GM12878 (cell line): Measurements from ENCODE around the gene DBN1. TPM values are rescaled to one million over a fixed set of nuclear protein-coding genes. Genes with fewer than 3 reads are reported as not detected.

ENCODE experiments used
- ATAC-seq: fragments of 200-7000 bp; cut with Tn5 transposase; 3 replicates; pipeline ENCODE4 v1.9.1; 2020; ENCODE audit warnings: mild to moderate bottlenecking, moderate library complexity
- BruUV-seq: library from RNA; stranded (reverse); fragments of 400-500 nt; replicated peaks from 2 replicates; lab custom pipeline; 2021; lab: Mats Ljungman, UMichigan
- CTCF ChIA-PET: fragments of 300-600 bp; sonication (Branson Sonifier 250); formaldehyde crosslinking; extraction: SDS; loops from one replicate; lab custom pipeline; 2021; ENCODE audit warnings: inconsistent platforms; lab: Yijun Ruan, JAX
- POLR2A ChIA-PET: fragments of 350-600 bp; formaldehyde crosslinking; extraction: SDS; loops from one replicate; lab custom pipeline; 2021; ENCODE audit warnings: inconsistent platforms; lab: Charles Lee
- RAD21 ChIA-PET: fragments of 300-600 bp; sonication (Branson Sonifier 250); formaldehyde crosslinking; loops from one replicate; lab custom pipeline; 2023; ENCODE audit warnings: antibody characterized with exemption; ENCODE audit not compliant: unreplicated experiment; lab: Charles Lee
- SMC1A ChIA-PET: fragments of 300-600 bp; sonication (Branson Sonifier 250); formaldehyde crosslinking; loops from one replicate; lab custom pipeline; 2023; ENCODE audit not compliant: unreplicated experiment, uncharacterized antibody; lab: Charles Lee
- DNase-seq: peaks from one replicate; pipeline ENCODE4 v3.0.0-alpha.2; 2011; ENCODE audit warnings: low read depth, low spot score
- FAIRE-seq: peaks from 3 replicates; lab custom pipeline; 2011; peaks lifted over from hg19 to GRCh38; lab: Jason Lieb, UNC
- H2AFZ ChIP-seq: 2 replicates; pipeline ENCODE4 v1.6.0; 2011; ENCODE audit warnings: low read depth, low read length, control low read depth; ENCODE audit not compliant: control insufficient read depth
- H3K27ac ChIP-seq: 2 replicates; pipeline ENCODE4 v1.5.1; 2011; ENCODE audit warnings: control low read depth; ENCODE audit not compliant: control insufficient read depth, insufficient read depth
- H3K27me3 ChIP-seq, 2 experiments: replicated peaks in 1 of 2; 2 replicates each; pipeline versions ENCODE4 v1.6.0 to v1.6.1; 2011; ENCODE audit warnings: low read length in 1 of 2; ENCODE audit not compliant: control insufficient read depth in 2 of 2, insufficient read depth in 2 of 2
- H3K36me3 ChIP-seq, 2 experiments: 2 replicates each; pipeline ENCODE4 v1.5.1; 2011; ENCODE audit warnings: low read length in 1 of 2; ENCODE audit not compliant: control insufficient read depth in 2 of 2, insufficient read depth in 2 of 2
- H3K4me1 ChIP-seq: 2 replicates; pipeline ENCODE4 v1.6.1; 2011; ENCODE audit warnings: mild to moderate bottlenecking, low read length, moderate library complexity, mixed read lengths; ENCODE audit not compliant: control insufficient read depth, insufficient read depth
- H3K4me2 ChIP-seq: 2 replicates; pipeline ENCODE4 v1.6.0; 2011; ENCODE audit warnings: control low read depth; ENCODE audit not compliant: control insufficient read depth, insufficient read depth
- H3K4me3 ChIP-seq: fragments of 200-600 bp; sonication (generic); 2 replicates; pipeline ENCODE4 v1.5.1; 2016
- H3K79me2 ChIP-seq: 2 replicates; pipeline ENCODE4 v1.6.0; 2011; ENCODE audit warnings: low read length; ENCODE audit not compliant: control insufficient read depth, insufficient read depth
- H3K9ac ChIP-seq: 2 replicates; pipeline ENCODE4 v1.8.0; 2011; ENCODE audit warnings: low read length, control low read depth, mixed read lengths; ENCODE audit not compliant: control insufficient read depth, insufficient read depth
- H3K9me3 ChIP-seq: replicated peaks from 3 replicates; pipeline ENCODE4 v1.5.1; 2011; ENCODE audit warnings: mild to moderate bottlenecking, low read length; ENCODE audit not compliant: control insufficient read depth, insufficient read depth
- H4K20me1 ChIP-seq: 2 replicates; pipeline ENCODE4 v1.6.0; 2011; ENCODE audit not compliant: control insufficient read depth, insufficient read depth
- BCL11A ChIP-seq: IDR thresholded peaks from 2 replicates; pipeline ENCODE4 v1.6.1; 2011; ENCODE audit warnings: low read depth, low read length
- BHLHE40 ChIP-seq, 2 experiments: fragments of 450-650 bp in 1 of 2; IDR thresholded peaks; 2 replicates each; pipeline ENCODE4 v1.6.1; 2011 to 2017; ENCODE audit warnings: low read depth in 2 of 2, borderline replicate concordance in 1 of 2, improper control_type of control experiment in 1 of 2, low read length in 1 of 2, mild to moderate bottlenecking in 1 of 2
- CHD4 ChIP-seq: fragments of 200-600 bp; sonication (generic); IDR thresholded peaks from 2 replicates; pipeline ENCODE4 v1.6.1; 2016; ENCODE audit warnings: mild to moderate bottlenecking
- E4F1 ChIP-seq: fragments of 450-650 bp; IDR thresholded peaks from 2 replicates; pipeline ENCODE4 v1.6.1; 2018; ENCODE audit warnings: borderline replicate concordance, mild to moderate bottlenecking; ENCODE audit not compliant: partially characterized antibody
- EGR1 ChIP-seq, 2 experiments: IDR thresholded peaks; 1 replicate in 1 of 2; 2 replicates in 1 of 2; pipeline ENCODE4 v1.6.1; 2011 to 2012; ENCODE audit warnings: low read depth in 2 of 2, low read length in 2 of 2, borderline replicate concordance in 1 of 2, mild to moderate bottlenecking in 1 of 2, moderate library complexity in 1 of 2
- EP300 ChIP-seq, 2 experiments: fragments of 150-350 bp in 1 of 2; IDR thresholded peaks; 2 replicates each; pipeline ENCODE4 v1.6.1; 2011 to 2012; ENCODE audit warnings: low read depth in 2 of 2, low read length in 2 of 2, borderline replicate concordance in 1 of 2, improper control_type of control experiment in 1 of 2, inconsistent platforms in 1 of 2; ENCODE audit not compliant: control insufficient read depth in 1 of 2
- IKZF2 ChIP-seq, 2 experiments: fragments of 450-650 bp; IDR thresholded peaks; 2 replicates each; pipeline ENCODE4 v1.6.1; 2017; ENCODE audit warnings: mild to moderate bottlenecking in 2 of 2, moderate library complexity in 2 of 2
- NFYB ChIP-seq: IDR thresholded peaks from 2 replicates; pipeline ENCODE4 v1.6.1; 2011; ENCODE audit warnings: low read depth, mild to moderate bottlenecking, low read length, improper control_type of control experiment, moderate library complexity; ENCODE audit not compliant: insufficient read depth
- PKNOX1 ChIP-seq: fragments of 450-650 bp; IDR thresholded peaks from 2 replicates; pipeline ENCODE4 v1.6.1; 2016; ENCODE audit warnings: mild to moderate bottlenecking
- RUNX3 ChIP-seq: IDR thresholded peaks from 2 replicates; pipeline ENCODE4 v1.6.1; 2012; ENCODE audit warnings: low read length, inconsistent platforms
- SIX5 ChIP-seq: IDR thresholded peaks from 2 replicates; pipeline ENCODE4 v1.6.1; 2011; ENCODE audit warnings: mild to moderate bottlenecking, low read depth, low read length, moderate library complexity; ENCODE audit not compliant: severe bottlenecking
- SMARCA5 ChIP-seq: fragments of 450-650 bp; IDR thresholded peaks from 2 replicates; pipeline ENCODE4 v1.6.1; 2017; ENCODE audit warnings: mild to moderate bottlenecking
- SRF ChIP-seq, 2 experiments: IDR thresholded peaks; 2 replicates each; pipeline ENCODE4 v1.6.1; 2011; ENCODE audit warnings: low read depth in 2 of 2, low read length in 2 of 2, mild to moderate bottlenecking in 1 of 2, moderate library complexity in 1 of 2
- WGBS: methylation state at CpG from one replicate; pipeline ENCODE4 v1.1.6; 2016; ENCODE audit warnings: low lambda C conversion rate; ENCODE audit not compliant: insufficient replicate concordance, insufficient coverage; ENCODE audit errors: missing lambda C conversion rate; 5-methylcytosine and 5-hydroxymethylcytosine counted together
- in situ Hi-C: fragments of 300-500 bp; cut with MboI; formaldehyde crosslinking; loops from 9 replicates; pipeline ENCODE4 v1.14.3; 2018; ENCODE audit warnings: mixed read lengths
- intact Hi-C: fragments of 100-400 bp; cut with micrococcal nuclease; formaldehyde crosslinking; loops from one replicate; pipeline ENCODE4 v1.14.2; 2022; ENCODE audit not compliant: unreplicated experiment
- polyA plus RNA-seq, 11 experiments: library from polyadenylated mRNA; depleted of rRNA in 4 of 11; unstranded in 6 of 11; stranded (reverse) in 5 of 11; fragments of >200 nt; fragmentation: Nextera tagmentation in 4 of 11; fragmentation: Illumina TruSeq in 1 of 11; extraction: Ambion mirVana in 4 of 11; extraction: Trizol in 1 of 11; gene quantifications; 1 replicate in 1 of 11; 2 replicates in 10 of 11; pipeline versions ENCODE4 v1.2.1 to v1.2.3, GENCODE V29; 2011 to 2016; ENCODE audit warnings: inconsistent platforms in 2 of 11, missing spikeins in 2 of 11, low read depth in 1 of 11
- total RNA-seq, 4 experiments: library from RNA; depleted of rRNA in 3 of 4; stranded (reverse); fragments of >200 nt in 3 of 4; fragmentation: Illumina TruSeq in 1 of 4; extraction: Trizol in 1 of 4; gene quantifications; 2 replicates each; pipeline versions ENCODE4 v1.2.1 to v1.2.3, GENCODE V29; 2013 to 2021

Gene DBN1
- total and polyA plus RNA-seq, 10 of the 15 experiments (the other 5 are each of a cell fraction or from before 2014, with no cell fraction given) = 0.18 to 81.0 (median 27.9) TPM

- H3K27ac ChIP-seq = no peak overlapping the region
- ATAC-seq (no peak), DNase-seq (no peak), FAIRE-seq (no peak)
- 84% methylated on average over 8 of the region's 8 CpGs for WGBS
- H3K36me3 ChIP-seq = peaks cover 0 to 6% of the 10 kb centered on the region in 2 experiments; a peak in 2 of 4 replicates
- no peaks in the 10 kb centered on the region for H3K9me3 ChIP-seq
- no TSS peak for BruUV-seq
- no peaks in the 10 kb centered on the region for H3K27me3 ChIP-seq
- H3K79me2 ChIP-seq = no peaks in the 10 kb centered on the region
- no peaks in the 10 kb centered on the region for H3K4me1 ChIP-seq
- in situ Hi-C loops = no loop called here
- ChIA-PET CTCF (no interaction called here), POLR2A (no interaction called here), RAD21 (no interaction called here), SMC1A (no interaction called here)
- no peak overlapping the region for H3K9ac ChIP-seq
- H3K4me3 ChIP-seq = no peak overlapping the region
- no peak overlapping the region for H2AFZ ChIP-seq
- intact Hi-C loops = no loop called here
- no peak for TF ChIP-seq RUNX3
- TF ChIP-seq EP300 (IDR thresholded peaks at IDR 0.05; ENCODE audit: borderline replicate concordance in 1 of 2, control insufficient read depth in 1 of 2, low read depth in 2 of 2, low read length in 2 of 2) = no peak
- no peak for TF ChIP-seq SMARCA5
- TF ChIP-seq EGR1 (IDR thresholded peaks at IDR 0.05; ENCODE audit: borderline replicate concordance in 1 of 2, low read depth in 2 of 2, low read length in 2 of 2) = no peak
- TF ChIP-seq NFYB = no peak
- no peak for TF ChIP-seq IKZF2 (IDR thresholded peaks at IDR 0.05)
- no peak for TF ChIP-seq SIX5
- no peak for TF ChIP-seq BCL11A
- TF ChIP-seq SRF (IDR thresholded peaks at IDR 0.05; ENCODE audit: low read depth in 2 of 2, low read length in 2 of 2) = no peak
- no peak for TF ChIP-seq BHLHE40 (IDR thresholded peaks at IDR 0.05; ENCODE audit: borderline replicate concordance in 1 of 2, low read depth in 2 of 2, low read length in 1 of 2)
- TF ChIP-seq E4F1 = no peak
- no peak for TF ChIP-seq PKNOX1
- TF ChIP-seq CHD4 = no peak
- H4K20me1 ChIP-seq = no peaks in the 10 kb centered on the region
- no peak overlapping the region for H3K4me2 ChIP-seq
Measured at GRCh38 chr5:177487144-177487543, 13.7 kb upstream of the DBN1 start.
